ENCODE data around the gene CPM.
"Not testable (repeated sequence)": the region's sequence is repeated elsewhere in the genome, so short reads cannot be mapped to it uniquely, and the experiment has no call there.

The CPM gene

GRCh38 chr12:68823696-68824095 is 109.3 kb downstream of the CPM start:
- no peak for DNase-seq

GRCh38 chr12:68821357-68822188 is 111.4 kb downstream of the CPM start:
- DNase-seq = no peak

GRCh38 chr12:68819481-68819880 is 113.5 kb downstream of the CPM start:
- DNase-seq = not testable (repeated sequence)

- DNase-seq = no peak
Measured at GRCh38 chr12:68815928-68816800, 116.8 kb downstream of the CPM start.

GRCh38 chr12:68815232-68815927 is 117.6 kb downstream of the CPM start:
- no peak for DNase-seq

GRCh38 chr12:68814490-68815231 is 118.3 kb downstream of the CPM start:
- no peak for DNase-seq

- no peak for DNase-seq
Measured at GRCh38 chr12:68813242-68813593, 119.8 kb downstream of the CPM start.

- no peak for DNase-seq
Measured at GRCh38 chr12:68812553-68813241, 120.3 kb downstream of the CPM start.

- DNase-seq = not testable (repeated sequence)
Measured at GRCh38 chr12:68811573-68811972, 121.4 kb downstream of the CPM start.

- DNase-seq = not testable (repeated sequence)
Measured at GRCh38 chr12:68810027-68810389, 123.0 kb downstream of the CPM start.

- DNase-seq = no peak
Measured at GRCh38 chr12:68809190-68810026, 123.6 kb downstream of the CPM start.

- peak; percentile 89 for DNase-seq
Measured at GRCh38 chr12:68808388-68809189, 124.4 kb downstream of the CPM start.

GRCh38 chr12:68807576-68808387 is 125.2 kb downstream of the CPM start, which contains the start of gene MDM2:
Gene MDM2, plus strand, starts transcription at chr12:68808177. Its CDS starts 301 bp downstream, at chr12:68808478.
- peak; percentile 96 for DNase-seq

GRCh38 chr12:68807274-68807575 is 125.7 kb downstream of the CPM start:
- not testable (repeated sequence) for DNase-seq

GRCh38 chr12:68806488-68807237 is 126.3 kb downstream of the CPM start:
- no peak for DNase-seq

GRCh38 chr12:68805592-68806120 is 127.3 kb downstream of the CPM start:
- no peak for DNase-seq

GRCh38 chr12:68804657-68805591 is 128.0 kb downstream of the CPM start:
- DNase-seq = peak; percentile 25
